Brain microvascular endothelial cell (primary cell): ENCODE measurements around the gene ST3GAL4.
"Not testable (repeated sequence)": the region's sequence is repeated elsewhere in the genome, so short reads cannot be mapped to it uniquely, and the experiment has no call there.

Source experiments
- DNase-seq: peaks from one replicate; pipeline ENCODE4 v3.0.0-alpha.2; 2020
- H3K27ac ChIP-seq: fragments of 250-450 bp; sonication (Bioruptor Pico); 2 replicates; pipeline ENCODE4 v1.5.1; 2020; ENCODE audit warnings: mild to moderate bottlenecking, moderate library complexity
- H3K27me3 ChIP-seq: fragments of 250-450 bp; sonication (Bioruptor Pico); replicated peaks from 2 replicates; pipeline ENCODE4 v1.5.1; 2020; ENCODE audit warnings: mild to moderate bottlenecking
- H3K36me3 ChIP-seq: fragments of 250-450 bp; sonication (Bioruptor Pico); replicated peaks from 2 replicates; pipeline ENCODE4 v1.5.1; 2020; ENCODE audit warnings: mild to moderate bottlenecking
- H3K4me3 ChIP-seq: 2 replicates; pipeline ENCODE4 v1.5.1; 2011; ENCODE audit warnings: low read depth, mild to moderate bottlenecking, control low read depth, low read length, moderate library complexity
- CTCF ChIP-seq: IDR thresholded peaks from 2 replicates; pipeline ENCODE4 v1.5.1; 2011; ENCODE audit warnings: low read depth, mild to moderate bottlenecking, moderate library complexity, low read length, control low read depth, inconsistent platforms; ENCODE audit errors: missing control alignments
- in situ Hi-C: cut with HindIII; loops from 2 replicates; pipeline ENCODE4 v1.10.0; 2017; ENCODE audit warnings: low sequenced_read_pairs, low pct_ligation_motif_present

The ST3GAL4 gene

GRCh38 chr11:126370016-126370415, 14.5 kb downstream of the ST3GAL4 start:
- in situ Hi-C loops, result no loop called here
- Histone ChIP-seq H3K36me3 (no peaks in the 10 kb centered on the region), H3K27me3 (no peaks in the 10 kb centered on the region), H3K27ac (no peak overlapping the region), H3K4me3 (no peak overlapping the region)
- TF ChIP-seq CTCF, result no peak
- DNase-seq, result no peak

- Histone ChIP-seq H3K4me3 (no peak overlapping the region), H3K27ac (no peak overlapping the region), H3K36me3 (no peaks in the 10 kb centered on the region), H3K27me3 (no peaks in the 10 kb centered on the region)
- in situ Hi-C loops, result no loop called here
- no peak for DNase-seq
- no peak for TF ChIP-seq CTCF
Observed at GRCh38 chr11:126371595-126371994, 16.1 kb downstream of the ST3GAL4 start.

- H3K4me3 ChIP-seq, H3K27ac ChIP-seq, DNase-seq, H3K27me3 ChIP-seq, in situ Hi-C loops, H3K36me3 ChIP-seq: not testable (repeated sequence)
Observed at GRCh38 chr11:126373389-126374066, 18.0 kb downstream of the ST3GAL4 start.

- in situ Hi-C loops, result not testable (repeated sequence)
Observed at GRCh38 chr11:126374562-126375300, 19.2 kb downstream of the ST3GAL4 start.

GRCh38 chr11:126375726-126376125, 20.2 kb downstream of the ST3GAL4 start:
- no peaks in the 10 kb centered on the region for H3K36me3 ChIP-seq
- in situ Hi-C loops, result no loop called here
- DNase-seq, result no peak
- H3K27me3 ChIP-seq, result no peaks in the 10 kb centered on the region
- no peak for TF ChIP-seq CTCF
- no peak overlapping the region for H3K4me3 ChIP-seq
- H3K27ac ChIP-seq, result no peak overlapping the region

More at GRCh38 chr11:126374562-126375300, 19.2 kb downstream of the ST3GAL4 start:
- H3K27me3 ChIP-seq, H3K4me3 ChIP-seq, DNase-seq, H3K36me3 ChIP-seq, H3K27ac ChIP-seq: not testable (repeated sequence)

GRCh38 chr11:126378763-126379162, 23.3 kb downstream of the ST3GAL4 start:
- peak; percentile 86 for DNase-seq
- no peak for TF ChIP-seq CTCF
- Histone ChIP-seq H3K4me3 (no peak overlapping the region), H3K36me3 (no peaks in the 10 kb centered on the region), H3K27ac (no peak overlapping the region), H3K27me3 (no peaks in the 10 kb centered on the region)
- in situ Hi-C loops, result no loop called here

GRCh38 chr11:126380909-126381308, 25.4 kb downstream of the ST3GAL4 start:
- no peaks in the 10 kb centered on the region for H3K36me3 ChIP-seq
- no peak for DNase-seq
- H3K27me3 ChIP-seq, result no peaks in the 10 kb centered on the region
- H3K27ac ChIP-seq, result no peak overlapping the region
- TF ChIP-seq CTCF, result no peak
- in situ Hi-C loops, result no loop called here
- H3K4me3 ChIP-seq, result no peak overlapping the region

- H3K36me3 ChIP-seq, H3K4me3 ChIP-seq, H3K27me3 ChIP-seq, in situ Hi-C loops, H3K27ac ChIP-seq, DNase-seq: not testable (repeated sequence)
Observed at GRCh38 chr11:126381960-126382359, 26.5 kb downstream of the ST3GAL4 start.

GRCh38 chr11:126382641-126383040, 27.2 kb downstream of the ST3GAL4 start:
- DNase-seq, H3K4me3 ChIP-seq, in situ Hi-C loops, H3K27me3 ChIP-seq, H3K27ac ChIP-seq, H3K36me3 ChIP-seq: not testable (repeated sequence)
